ENCODE measurements around the gene RAPSN. TPM values are rescaled to one million over a fixed set of nuclear protein-coding genes. Genes with fewer than 3 reads are reported as not detected.

The RAPSN gene
- total RNA-seq, 1 donor from 2014 or later, result 0.62 TPM

DNA sequence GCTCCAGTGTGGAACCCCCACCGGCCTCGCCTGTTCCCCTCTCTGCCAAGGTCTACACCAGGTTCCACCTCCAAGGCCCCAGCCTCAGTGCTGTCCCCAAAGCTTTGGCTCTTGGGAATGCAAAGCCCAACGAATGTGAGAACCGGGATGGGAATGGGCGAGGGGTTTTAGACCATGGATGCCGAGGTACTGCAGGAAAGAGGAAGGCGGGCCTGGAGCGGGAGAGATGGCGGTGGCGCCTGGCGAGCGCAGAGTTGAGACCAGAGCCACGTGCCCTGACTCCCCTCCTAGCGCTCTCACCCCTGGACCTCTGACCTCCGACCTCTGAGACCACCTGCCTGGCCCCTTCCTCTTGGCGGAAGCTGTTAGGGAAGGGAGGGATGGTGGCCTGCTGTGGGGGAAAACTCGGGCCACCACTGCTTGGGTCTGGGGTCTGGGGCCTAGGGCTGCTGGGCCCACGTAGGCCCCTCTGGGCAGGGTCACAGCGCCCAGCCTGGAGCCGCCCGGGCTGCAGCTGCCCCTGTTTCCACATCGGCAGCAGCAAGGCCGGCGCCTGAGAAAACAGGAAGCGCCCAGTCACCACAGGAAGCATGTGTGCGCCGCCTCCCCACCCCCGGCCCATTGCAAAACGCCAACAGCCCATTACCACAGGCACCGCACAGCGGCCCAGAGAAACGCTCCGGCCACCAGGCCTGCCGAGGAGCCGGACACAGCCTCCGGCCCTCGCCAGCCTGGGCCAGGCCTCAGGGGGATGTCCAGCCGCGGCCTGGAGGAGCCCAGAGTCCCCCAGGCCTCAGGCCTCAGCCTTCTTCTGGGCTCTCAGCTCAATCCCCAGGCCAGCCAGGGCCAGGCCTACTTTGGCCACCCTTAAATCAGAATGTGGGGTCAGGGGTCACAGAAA, 54.4 kb downstream of the RAPSN start:
- H3K36me3 Mint-ChIP-seq (ENCODE audit: low read depth), result no peaks in the 10 kb centered on the region
- no peak overlapping the region for H3K4me3 Mint-ChIP-seq
- H3K27ac Mint-ChIP-seq, result peak overlapping the region; percentile 87
- no peaks in the 10 kb centered on the region for H3K9me3 Mint-ChIP-seq
- peaks cover 10% of the 10 kb centered on the region for H3K4me1 Mint-ChIP-seq (ENCODE audit: low read depth)
- peak; percentile 53 for DNase-seq (ENCODE audit: low spot score)
- intact Hi-C loops (cut with micrococcal nuclease), result loop anchor here (1.0 to 2.0 kb wide), 4 partner anchors 14 to 248 kb away; partner anchors contain the start of genes MTCH2, PSMC3 and SLC39A13
- no peaks in the 10 kb centered on the region for H3K27me3 Mint-ChIP-seq (ENCODE audit: insufficient read depth)

DNA sequence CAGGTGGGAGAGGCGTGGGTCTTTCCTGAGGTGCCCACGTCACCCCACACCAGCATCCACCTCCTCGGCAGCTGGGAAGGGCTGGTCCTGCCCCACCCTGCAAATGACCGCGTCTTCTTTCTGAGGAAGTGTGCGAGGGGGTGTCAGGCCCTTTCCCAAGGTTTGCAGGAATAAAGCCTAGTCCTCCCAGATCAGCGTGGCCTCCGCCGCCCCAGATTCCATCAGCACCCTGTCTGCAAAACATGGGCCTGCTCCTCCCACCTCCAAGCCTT, 55.0 kb downstream of the RAPSN start:
- DNase-seq (ENCODE audit: low spot score), result no peak
- Mint-ChIP-seq H3K4me1 (ENCODE audit: low read depth) (peaks cover 8% of the 10 kb centered on the region), H3K27ac (peak overlapping the region; percentile 87), H3K27me3 (ENCODE audit: insufficient read depth) (no peaks in the 10 kb centered on the region), H3K4me3 (no peak overlapping the region), H3K36me3 (ENCODE audit: low read depth) (no peaks in the 10 kb centered on the region), H3K9me3 (no peaks in the 10 kb centered on the region)
- intact Hi-C loops (cut with micrococcal nuclease), result loop anchor here (1.0 to 2.0 kb wide), 4 partner anchors 15 to 248 kb away; partner anchors contain the start of genes MTCH2, PSMC3 and SLC39A13

DNA sequence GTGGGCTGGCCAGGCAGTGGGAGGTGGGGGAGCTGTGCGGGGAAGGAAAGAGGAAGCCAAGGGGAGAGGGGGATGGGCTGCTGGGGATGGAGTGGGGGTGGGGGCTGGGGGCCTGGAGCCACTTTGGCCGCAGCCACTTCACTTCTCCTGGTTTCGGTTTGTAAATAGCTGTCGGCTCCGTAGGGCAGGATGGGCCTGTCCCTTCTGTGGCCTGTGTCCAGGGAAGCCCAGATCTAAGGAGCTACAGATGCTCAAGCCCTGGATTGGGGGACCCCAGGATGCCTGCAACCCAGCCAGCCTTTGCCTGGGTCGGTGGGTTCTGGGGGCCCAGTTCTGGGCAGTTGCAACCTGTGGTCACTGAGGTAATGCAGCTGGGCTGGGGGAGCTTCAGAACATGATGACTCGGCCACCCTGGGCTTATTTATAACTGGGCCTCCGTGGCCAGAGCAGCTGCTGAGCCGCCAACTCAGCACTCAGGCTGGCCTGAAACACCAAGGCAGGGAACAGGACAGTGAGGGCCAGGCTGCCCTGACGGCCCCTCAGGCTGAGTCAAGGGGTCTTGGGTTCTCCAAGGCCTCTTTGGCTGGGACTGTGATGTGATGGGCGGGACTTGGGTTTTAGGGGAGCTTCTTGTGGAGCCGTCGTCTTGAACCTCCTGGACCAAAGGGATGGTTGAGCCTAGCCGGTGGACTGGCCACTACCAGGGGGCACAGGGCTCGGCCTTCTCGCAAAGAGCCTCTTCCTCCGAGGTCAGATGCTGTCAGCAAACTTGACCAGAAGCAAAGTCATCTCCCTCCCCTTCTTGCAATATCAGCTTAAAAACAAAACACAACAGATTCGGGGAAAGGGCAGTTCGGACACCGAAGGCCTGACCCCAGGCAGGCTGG, 55.5 kb downstream of the RAPSN start:
- Mint-ChIP-seq H3K4me3 (no peak overlapping the region), H3K27me3 (ENCODE audit: insufficient read depth) (no peaks in the 10 kb centered on the region), H3K9me3 (no peaks in the 10 kb centered on the region), H3K27ac (peak overlapping the region; percentile 65), H3K4me1 (ENCODE audit: low read depth) (peaks cover 8% of the 10 kb centered on the region), H3K36me3 (ENCODE audit: low read depth) (no peaks in the 10 kb centered on the region)
- intact Hi-C loops (cut with micrococcal nuclease), result loop anchor here (1.0 to 2.0 kb wide), 4 partner anchors 15 to 249 kb away; partner anchors contain the start of genes MTCH2, PSMC3 and SLC39A13
- DNase-seq (ENCODE audit: low spot score), result no peak

DNA sequence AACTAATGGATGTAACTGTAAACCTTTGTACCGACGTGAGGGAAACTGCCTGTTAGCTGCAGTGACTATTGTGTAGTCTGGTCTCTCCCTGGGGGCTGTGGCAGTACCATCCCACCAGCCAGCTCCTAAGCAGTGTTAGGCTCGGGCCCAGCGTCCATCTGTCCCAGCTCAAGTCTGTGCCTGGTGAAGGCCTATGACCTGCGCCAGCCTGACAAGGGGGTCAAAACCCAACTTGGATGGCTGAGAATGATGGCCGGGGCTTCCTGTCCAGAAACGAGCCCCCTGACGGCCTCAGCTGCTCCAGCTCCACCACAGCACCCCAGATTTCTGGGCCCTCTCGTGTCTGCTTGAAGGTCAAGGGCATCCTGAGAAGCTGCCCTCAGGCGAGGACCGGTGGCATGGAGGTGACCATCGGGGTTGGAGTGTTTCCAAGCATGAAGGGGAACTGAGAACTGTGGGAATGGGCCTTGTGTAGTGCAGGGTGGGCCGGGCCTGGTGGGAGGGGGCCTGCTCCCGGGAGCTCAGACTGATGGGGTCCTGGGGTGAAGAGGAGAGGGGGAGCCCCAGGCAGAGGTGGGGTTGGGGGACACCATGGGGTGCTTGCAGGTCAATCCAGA, 56.3 kb downstream of the RAPSN start:
- Mint-ChIP-seq H3K4me1 (ENCODE audit: low read depth) (peaks cover 8% of the 10 kb centered on the region), H3K4me3 (no peak overlapping the region), H3K9me3 (no peaks in the 10 kb centered on the region), H3K27ac (peak overlapping the region; percentile 18), H3K36me3 (ENCODE audit: low read depth) (no peaks in the 10 kb centered on the region), H3K27me3 (ENCODE audit: insufficient read depth) (no peaks in the 10 kb centered on the region)
- intact Hi-C loops (cut with micrococcal nuclease), result no loop called here
- no peak for DNase-seq (ENCODE audit: low spot score)

DNA sequence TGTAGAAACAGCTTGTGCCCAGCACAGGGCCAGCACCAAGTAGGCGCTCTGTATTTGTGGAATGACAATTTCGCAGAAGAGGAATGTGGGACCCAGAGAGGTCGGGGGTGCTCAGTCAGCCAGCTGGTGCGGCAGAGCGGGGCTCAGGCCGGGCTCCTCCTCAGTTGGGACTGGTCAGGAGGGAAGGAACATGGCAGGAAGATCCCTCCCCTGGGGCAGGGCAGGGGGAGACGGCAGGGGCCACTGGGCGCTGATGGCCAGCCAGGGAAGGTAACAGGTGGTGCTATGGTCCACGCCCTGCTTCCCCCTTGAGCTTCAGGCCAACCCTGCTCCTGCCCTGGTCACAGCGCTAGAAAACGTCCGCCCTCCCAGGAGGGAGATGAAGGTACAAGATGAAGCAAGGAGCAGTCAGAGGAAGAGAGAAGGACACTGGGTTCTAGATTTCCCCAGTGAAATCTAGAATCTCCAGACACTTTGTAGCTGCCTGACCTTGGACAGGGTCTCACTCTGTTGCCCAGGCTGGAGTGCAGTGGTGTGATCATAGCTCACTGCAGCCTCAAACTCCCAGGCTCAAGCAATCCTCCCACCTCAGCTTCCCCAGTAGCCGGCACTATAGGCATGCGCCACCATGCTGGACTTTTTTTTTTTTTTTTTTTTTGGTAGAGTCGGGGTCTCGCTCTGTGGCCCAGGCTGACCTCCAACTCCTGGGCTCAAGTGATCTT, 57.1 kb downstream of the RAPSN start:
- DNase-seq (ENCODE audit: low spot score), result no peak
- H3K4me1 Mint-ChIP-seq (ENCODE audit: low read depth), result peaks cover 8% of the 10 kb centered on the region
- no peaks in the 10 kb centered on the region for H3K9me3 Mint-ChIP-seq
- no peak overlapping the region for H3K4me3 Mint-ChIP-seq
- no peaks in the 10 kb centered on the region for H3K27me3 Mint-ChIP-seq (ENCODE audit: insufficient read depth)
- H3K36me3 Mint-ChIP-seq (ENCODE audit: low read depth), result no peaks in the 10 kb centered on the region
- intact Hi-C loops (cut with micrococcal nuclease), result no loop called here
- peak overlapping the region; percentile 18 for H3K27ac Mint-ChIP-seq

DNA sequence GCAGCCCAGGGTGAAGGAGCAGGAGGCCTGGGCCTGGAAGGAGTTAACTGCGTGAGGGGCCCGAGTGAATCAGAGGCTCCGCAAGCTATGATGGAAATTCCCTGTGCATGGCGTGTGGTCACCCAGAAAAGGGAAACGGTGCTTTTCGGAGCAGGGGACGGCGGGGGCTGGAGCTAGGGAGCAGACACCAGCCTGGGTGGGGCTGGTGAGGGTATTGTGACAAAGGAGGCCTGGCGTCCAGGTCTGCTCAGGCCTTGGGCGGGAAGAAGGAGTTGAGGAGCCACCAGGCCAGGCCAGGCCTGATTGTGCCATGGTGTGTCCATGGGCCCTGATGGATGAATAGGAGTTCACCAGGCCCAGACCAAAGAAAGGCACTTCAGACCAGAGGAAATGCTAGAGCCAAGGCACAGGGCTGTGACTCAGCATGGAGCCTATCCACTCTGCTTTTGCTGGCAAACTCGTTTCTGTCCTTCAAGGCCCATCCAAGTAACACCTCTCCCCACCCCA, 57.8 kb downstream of the RAPSN start:
- H3K4me3 Mint-ChIP-seq, result no peak overlapping the region
- peak overlapping the region; percentile 72 for H3K27ac Mint-ChIP-seq
- no peaks in the 10 kb centered on the region for H3K36me3 Mint-ChIP-seq (ENCODE audit: low read depth)
- no peaks in the 10 kb centered on the region for H3K27me3 Mint-ChIP-seq (ENCODE audit: insufficient read depth)
- intact Hi-C loops (cut with micrococcal nuclease), result no loop called here
- H3K9me3 Mint-ChIP-seq, result no peaks in the 10 kb centered on the region
- no peak for DNase-seq (ENCODE audit: low spot score)
- peaks cover 8% of the 10 kb centered on the region for H3K4me1 Mint-ChIP-seq (ENCODE audit: low read depth)

DNA sequence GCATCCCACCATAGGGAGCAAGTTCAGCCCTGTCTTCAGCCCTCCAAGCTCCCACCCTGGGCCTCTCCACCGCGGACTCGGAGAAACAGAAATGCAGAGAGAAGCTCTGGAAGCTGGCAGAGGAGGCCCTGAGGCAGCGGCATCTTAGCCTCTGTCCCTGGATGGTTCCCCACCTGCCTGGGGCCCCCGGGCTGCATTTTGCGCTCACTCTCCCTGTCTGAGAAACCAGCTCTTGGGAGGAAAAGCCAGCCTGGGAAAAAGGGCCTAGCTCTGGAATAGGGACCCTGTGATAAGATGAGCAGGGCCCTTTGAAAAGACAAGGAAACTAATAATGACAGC, 58.5 kb downstream of the RAPSN start:
- Mint-ChIP-seq H3K4me1 (ENCODE audit: low read depth) (peaks cover under 1% of the 10 kb centered on the region), H3K36me3 (ENCODE audit: low read depth) (no peaks in the 10 kb centered on the region), H3K9me3 (no peaks in the 10 kb centered on the region), H3K4me3 (no peak overlapping the region), H3K27me3 (ENCODE audit: insufficient read depth) (peaks cover 2% of the 10 kb centered on the region), H3K27ac (no peak overlapping the region)
- DNase-seq (ENCODE audit: low spot score), result no peak
- intact Hi-C loops (cut with micrococcal nuclease), result no loop called here

DNA sequence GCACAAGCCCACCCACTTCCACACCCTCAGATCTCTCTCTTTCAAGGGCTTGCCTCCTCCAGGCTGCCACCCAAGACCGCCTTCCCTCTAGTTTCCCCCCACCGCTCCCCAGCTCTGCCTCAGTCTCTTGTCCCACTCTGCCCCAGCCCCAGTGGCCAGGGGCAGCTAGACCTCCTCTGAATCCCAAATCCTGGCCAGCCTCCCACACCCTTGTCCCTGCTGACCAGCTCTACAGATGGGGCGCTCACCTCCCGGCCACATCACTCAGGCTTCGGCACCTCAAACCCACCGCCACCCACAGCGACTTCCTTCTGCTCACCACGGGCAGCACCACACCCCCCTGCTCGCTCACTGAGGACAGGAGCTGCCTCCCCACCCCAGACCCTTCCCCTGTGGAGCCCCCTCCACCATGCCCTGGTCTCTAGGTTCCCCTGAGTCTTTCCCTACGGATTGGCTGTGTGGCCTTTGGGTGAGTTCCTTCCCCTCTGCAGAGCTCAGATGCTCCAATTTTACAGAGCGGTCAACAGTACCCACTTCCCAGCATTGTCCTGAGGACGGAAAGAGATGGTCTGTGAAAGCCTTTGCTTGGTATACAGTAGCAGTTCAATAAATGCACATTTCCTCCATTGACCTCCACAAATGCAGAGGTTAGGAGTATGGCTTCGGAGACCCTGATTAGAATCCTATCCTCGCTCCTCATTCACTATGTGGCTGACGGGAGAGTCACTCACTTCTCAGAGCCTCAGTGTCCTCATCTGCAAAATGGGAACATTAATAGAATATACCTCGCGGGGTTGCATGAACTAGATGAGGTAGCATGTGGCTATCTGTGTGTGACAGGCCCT, 59.1 kb downstream of the RAPSN start:
- no peak for DNase-seq (ENCODE audit: low spot score)
- H3K4me1 Mint-ChIP-seq (ENCODE audit: low read depth), result no peaks in the 10 kb centered on the region
- no peak overlapping the region for H3K27ac Mint-ChIP-seq
- H3K4me3 Mint-ChIP-seq, result no peak overlapping the region
- intact Hi-C loops (cut with micrococcal nuclease), result no loop called here
- H3K9me3 Mint-ChIP-seq, result no peaks in the 10 kb centered on the region
- no peaks in the 10 kb centered on the region for H3K36me3 Mint-ChIP-seq (ENCODE audit: low read depth)
- peaks cover 2% of the 10 kb centered on the region for H3K27me3 Mint-ChIP-seq (ENCODE audit: insufficient read depth)

DNA sequence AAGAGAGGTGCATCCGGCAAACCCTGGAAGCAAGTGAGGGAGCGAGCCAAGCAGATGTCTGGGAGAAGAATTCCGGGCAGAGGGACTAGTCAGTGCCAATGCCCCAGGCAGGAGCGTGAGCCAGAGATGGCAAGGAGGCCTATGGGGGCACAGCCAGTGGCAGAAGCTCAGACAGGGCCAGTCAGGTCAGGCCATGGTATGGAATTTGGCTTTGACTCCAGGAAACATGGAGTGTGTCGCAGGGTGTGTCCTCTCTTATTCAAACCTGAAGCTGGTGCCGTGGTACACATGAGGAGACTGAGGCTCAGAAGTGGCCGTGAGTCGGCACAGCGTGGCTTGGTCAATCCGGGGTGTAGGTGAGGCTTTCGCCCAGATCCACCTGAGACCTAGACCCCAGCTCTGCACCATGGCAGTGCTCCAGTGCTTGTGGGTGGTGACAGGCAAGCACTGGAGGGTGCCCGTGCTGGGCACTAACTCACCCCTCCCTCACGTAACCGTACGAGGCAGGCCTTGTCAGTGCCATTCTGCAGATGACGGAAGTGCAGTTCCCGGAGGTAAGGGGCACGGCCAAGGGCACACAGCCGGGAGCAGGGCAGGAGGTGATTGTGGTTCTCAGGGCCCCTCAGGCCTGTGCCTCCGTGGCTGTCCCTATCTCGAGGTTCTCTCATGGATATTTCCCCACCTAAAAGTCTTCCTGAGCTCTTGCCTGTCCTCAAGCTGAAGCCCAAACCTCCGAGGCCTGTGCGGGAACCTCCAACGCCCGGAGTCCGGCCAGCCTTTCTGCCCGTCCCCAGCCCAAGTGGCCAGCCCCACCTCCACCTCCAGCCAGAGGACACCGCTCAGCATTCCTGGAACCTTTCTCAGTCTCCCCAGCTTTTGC, 60.0 kb downstream of the RAPSN start:
- H3K36me3 Mint-ChIP-seq (ENCODE audit: low read depth), result no peaks in the 10 kb centered on the region
- no peak for DNase-seq (ENCODE audit: low spot score)
- H3K27ac Mint-ChIP-seq, result no peak overlapping the region
- H3K27me3 Mint-ChIP-seq (ENCODE audit: insufficient read depth), result peaks cover 2% of the 10 kb centered on the region
- intact Hi-C loops (cut with micrococcal nuclease), result no loop called here
- no peak overlapping the region for H3K4me3 Mint-ChIP-seq
- H3K4me1 Mint-ChIP-seq (ENCODE audit: low read depth), result no peaks in the 10 kb centered on the region
- H3K9me3 Mint-ChIP-seq, result no peaks in the 10 kb centered on the region

DNA sequence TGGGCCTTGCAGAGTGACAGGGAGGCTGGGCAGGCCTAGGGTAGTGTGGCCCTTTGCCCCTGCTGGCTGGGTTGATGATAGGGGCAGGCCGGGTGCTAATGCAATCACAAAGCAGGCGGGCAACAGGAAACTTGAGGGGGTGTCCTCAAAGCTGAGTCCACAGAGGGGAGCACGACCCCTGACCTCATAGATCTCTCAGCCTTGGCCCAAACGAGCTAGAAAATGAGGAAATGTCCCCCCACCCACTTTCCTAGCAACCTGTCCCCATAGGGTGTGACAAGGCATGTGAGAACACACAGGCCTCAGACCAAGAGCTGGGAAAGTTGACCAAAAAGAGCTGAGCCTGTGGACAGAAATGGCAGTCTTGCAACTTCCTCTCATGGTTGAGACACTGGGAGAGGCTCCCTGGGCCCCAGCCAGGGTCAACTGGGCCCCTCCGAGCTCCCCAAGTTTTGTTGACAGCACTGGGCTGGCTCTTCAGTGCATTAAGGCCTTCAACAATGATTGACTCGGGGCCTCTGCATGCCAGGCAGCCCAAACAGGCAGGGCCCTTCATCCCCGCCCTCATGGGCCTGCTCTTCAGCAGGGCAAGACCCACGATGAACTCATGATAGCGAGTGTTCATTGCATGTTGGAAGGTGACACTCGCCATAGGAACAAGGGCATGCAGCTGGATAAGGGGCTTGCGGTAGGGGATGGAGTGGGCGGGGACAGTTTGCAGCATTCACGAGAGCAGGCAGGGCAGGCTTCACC, 60.8 kb downstream of the RAPSN start:
- Mint-ChIP-seq H3K9me3 (no peaks in the 10 kb centered on the region), H3K27ac (no peak overlapping the region), H3K36me3 (ENCODE audit: low read depth) (no peaks in the 10 kb centered on the region), H3K4me3 (no peak overlapping the region), H3K4me1 (ENCODE audit: low read depth) (no peaks in the 10 kb centered on the region), H3K27me3 (ENCODE audit: insufficient read depth) (peaks cover 2% of the 10 kb centered on the region)
- DNase-seq (ENCODE audit: low spot score), result no peak
- intact Hi-C loops (cut with micrococcal nuclease), result no loop called here
